Testis (tissue), 2 donors: ENCODE measurements around the gene ALG9.

Experiments
- POLR2A ChIP-seq: fragments of 450-650 bp; IDR thresholded peaks from one replicate; pipeline ENCODE4 v1.6.1; 2017; ENCODE audit warnings: antibody characterized with exemption, mild to moderate bottlenecking, moderate library complexity
- TF ChIP-seq, protein P1 (sequence below), 3 experiments: fragments of 450-650 bp in 2 of 3; fragments of 200-600 bp in 1 of 3; sonication (generic) in 1 of 3; IDR thresholded peaks; one replicate each; pipeline ENCODE4 v1.5.1; 2016 to 2019; ENCODE audit warnings: antibody characterized with exemption in 3 of 3, mild to moderate bottlenecking in 2 of 3, moderate library complexity in 1 of 3

DNA sequence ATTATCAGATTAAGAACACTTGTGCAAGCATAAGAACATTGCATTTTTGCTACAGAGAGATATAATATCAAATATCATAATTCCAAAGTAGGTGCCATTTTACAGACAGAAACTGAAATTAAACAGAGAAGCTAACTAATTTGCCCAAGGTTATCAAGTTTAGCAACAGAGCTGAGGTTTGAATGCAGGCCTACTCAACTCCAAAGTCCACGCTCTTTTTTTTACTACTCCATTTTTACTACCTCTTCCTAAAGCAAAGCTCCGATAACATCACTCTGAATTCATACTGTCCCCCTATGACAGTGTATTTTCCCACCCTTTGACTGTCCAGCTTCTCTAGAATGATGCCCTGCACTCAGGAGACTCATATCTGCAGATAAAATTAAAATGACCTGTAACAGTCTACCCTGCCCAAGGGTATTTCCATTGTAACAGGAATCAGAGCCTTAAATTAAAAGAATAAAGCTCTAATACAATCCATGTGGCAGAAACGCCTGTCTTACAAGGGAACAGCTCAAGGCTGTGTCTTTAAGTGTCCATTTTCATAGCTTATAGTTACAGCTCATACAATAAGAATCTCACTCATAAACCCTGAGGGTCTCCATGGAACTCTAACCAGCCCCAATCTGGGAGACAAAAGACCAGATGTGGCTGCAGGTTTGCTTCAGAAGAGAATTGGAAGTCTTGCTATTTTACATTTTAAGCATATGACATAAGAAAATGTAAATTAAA is 36.8 kb downstream of the ALG9 start:
- TF ChIP-seq, protein P1, sequence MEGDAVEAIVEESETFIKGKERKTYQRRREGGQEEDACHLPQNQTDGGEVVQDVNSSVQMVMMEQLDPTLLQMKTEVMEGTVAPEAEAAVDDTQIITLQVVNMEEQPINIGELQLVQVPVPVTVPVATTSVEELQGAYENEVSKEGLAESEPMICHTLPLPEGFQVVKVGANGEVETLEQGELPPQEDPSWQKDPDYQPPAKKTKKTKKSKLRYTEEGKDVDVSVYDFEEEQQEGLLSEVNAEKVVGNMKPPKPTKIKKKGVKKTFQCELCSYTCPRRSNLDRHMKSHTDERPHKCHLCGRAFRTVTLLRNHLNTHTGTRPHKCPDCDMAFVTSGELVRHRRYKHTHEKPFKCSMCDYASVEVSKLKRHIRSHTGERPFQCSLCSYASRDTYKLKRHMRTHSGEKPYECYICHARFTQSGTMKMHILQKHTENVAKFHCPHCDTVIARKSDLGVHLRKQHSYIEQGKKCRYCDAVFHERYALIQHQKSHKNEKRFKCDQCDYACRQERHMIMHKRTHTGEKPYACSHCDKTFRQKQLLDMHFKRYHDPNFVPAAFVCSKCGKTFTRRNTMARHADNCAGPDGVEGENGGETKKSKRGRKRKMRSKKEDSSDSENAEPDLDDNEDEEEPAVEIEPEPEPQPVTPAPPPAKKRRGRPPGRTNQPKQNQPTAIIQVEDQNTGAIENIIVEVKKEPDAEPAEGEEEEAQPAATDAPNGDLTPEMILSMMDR (IDR thresholded peaks at IDR 0.05) = no peak
- TF ChIP-seq POLR2A = no peak
